HEK293T (cell line): ENCODE measurements around the gene CILP2.

ENCODE experiments used
- BHLHE40 ChIP-seq: fragments of 450-650 bp; IDR thresholded peaks from 2 replicates; pipeline ENCODE4 v1.6.1; 2016; ENCODE audit warnings: mild to moderate bottlenecking, moderate library complexity, borderline replicate concordance
- ELF4 ChIP-seq: fragments of 450-650 bp; IDR thresholded peaks from 2 replicates; pipeline ENCODE4 v1.6.1; 2017; ENCODE audit warnings: antibody characterized with exemption
- FOXK2 ChIP-seq: fragments of 450-650 bp; IDR thresholded peaks from 2 replicates; pipeline ENCODE4 v1.6.1; 2016; ENCODE audit warnings: mild to moderate bottlenecking
- HDGF ChIP-seq: fragments of 450-650 bp; IDR thresholded peaks from 2 replicates; pipeline ENCODE4 v1.6.1; 2017; ENCODE audit warnings: antibody characterized with exemption, borderline replicate concordance
- LEF1 ChIP-seq: fragments of 450-650 bp; IDR thresholded peaks from 2 replicates; pipeline ENCODE4 v1.6.1; 2017; ENCODE audit warnings: mild to moderate bottlenecking, borderline replicate concordance
- SP1 ChIP-seq: fragments of 450-650 bp; IDR thresholded peaks from 2 replicates; pipeline ENCODE4 v1.6.1; 2017
- SUZ12 ChIP-seq: fragments of 450-650 bp; IDR thresholded peaks from 2 replicates; pipeline ENCODE4 v1.6.1; 2016; ENCODE audit warnings: mild to moderate bottlenecking
- ZNF384 ChIP-seq: fragments of 450-650 bp; IDR thresholded peaks from 2 replicates; pipeline ENCODE4 v1.6.1; 2016

GRCh38 chr19:19575411-19575810, 37.3 kb downstream of the CILP2 start:
- no peak for TF ChIP-seq SP1
- TF ChIP-seq SUZ12 = no peak
- no peak for TF ChIP-seq FOXK2
- no peak for TF ChIP-seq ELF4
- TF ChIP-seq BHLHE40 = no peak
- no peak for TF ChIP-seq ZNF384
- TF ChIP-seq LEF1 = no peak
- TF ChIP-seq HDGF = no peak
